ENCODE measurements around the gene NUP50. TPM values are rescaled to one million over a fixed set of nuclear protein-coding genes. Genes with fewer than 3 reads are reported as not detected.

Gene NUP50
- total and polyA plus RNA-seq, 2 donors from 2014 or later: 11.3 to 64.2 TPM

- H3K36me3 ChIP-seq (ENCODE audit: control insufficient read depth in 2 of 3, insufficient read depth in 3 of 3, low read length in 3 of 3): no peaks in the 10 kb centered on the region
- no peak for TF ChIP-seq CTCF (IDR thresholded peaks at IDR 0.05; ENCODE audit: borderline replicate concordance, extremely low read depth, insufficient read depth)
- no peaks in the 10 kb centered on the region for H3K27me3 ChIP-seq (ENCODE audit: control insufficient read depth, insufficient read depth, low read length)
- H3K9me3 ChIP-seq (ENCODE audit: control insufficient read depth in 2 of 3, insufficient read depth in 1 of 3, low read length in 3 of 3): no peaks in the 10 kb centered on the region
- no peak overlapping the region for H3K4me3 ChIP-seq (ENCODE audit: low read length in 3 of 3)
- peaks cover 0 to 6% (median 0%) of the 10 kb centered on the region in 3 donors for H3K4me1 ChIP-seq (ENCODE audit: control insufficient read depth in 2 of 3, insufficient read depth in 2 of 3, low read depth in 1 of 3, low read length in 3 of 3)
- no peak for FAIRE-seq
- peak in 3 of 5 donors; percentile 28 to 91 (median 47) for DNase-seq
- H3K27ac ChIP-seq (ENCODE audit: low read depth in 2 of 2, low read length in 2 of 2): no peak overlapping the region
- intact Hi-C loops (cut with DNase I): no loop called here
- H3K9ac ChIP-seq (ENCODE audit: low read length in 3 of 3): no peak overlapping the region
These were observed 48.6 kb downstream of the NUP50 start for GRCh38 chr22:45212306-45212709.

GRCh38 chr22:45212992-45213751, 49.4 kb downstream of the NUP50 start:
- Histone ChIP-seq H3K36me3 (ENCODE audit: control insufficient read depth in 2 of 3, insufficient read depth in 3 of 3, low read length in 3 of 3) (no peaks in the 10 kb centered on the region), H3K4me3 (ENCODE audit: low read length in 3 of 3) (no peak overlapping the region), H3K27me3 (ENCODE audit: control insufficient read depth, insufficient read depth, low read length) (no peaks in the 10 kb centered on the region), H3K4me1 (ENCODE audit: control insufficient read depth in 2 of 3, insufficient read depth in 2 of 3, low read depth in 1 of 3, low read length in 3 of 3) (peaks cover 0 to 6% (median 0%) of the 10 kb centered on the region in 3 donors), H3K9ac (ENCODE audit: low read length in 3 of 3) (no peak overlapping the region), H3K27ac (ENCODE audit: low read depth in 2 of 2, low read length in 2 of 2) (no peak overlapping the region), H3K9me3 (ENCODE audit: control insufficient read depth in 2 of 3, insufficient read depth in 1 of 3, low read length in 3 of 3) (no peaks in the 10 kb centered on the region)
- FAIRE-seq (no peak), DNase-seq (peak in 1 of 5 donors; percentile 75)
- no peak for TF ChIP-seq CTCF (IDR thresholded peaks at IDR 0.05; ENCODE audit: borderline replicate concordance, extremely low read depth, insufficient read depth)
- intact Hi-C loops (cut with DNase I): no loop called here

- Histone ChIP-seq H3K27me3 (ENCODE audit: control insufficient read depth, insufficient read depth, low read length) (no peaks in the 10 kb centered on the region), H3K4me1 (ENCODE audit: control insufficient read depth in 2 of 3, insufficient read depth in 2 of 3, low read depth in 1 of 3, low read length in 3 of 3) (peaks cover 0 to 6% (median 0%) of the 10 kb centered on the region in 3 donors), H3K9ac (ENCODE audit: low read length in 3 of 3) (no peak overlapping the region), H3K4me3 (ENCODE audit: low read length in 3 of 3) (no peak overlapping the region), H3K27ac (ENCODE audit: low read depth in 2 of 2, low read length in 2 of 2) (no peak overlapping the region), H3K36me3 (ENCODE audit: control insufficient read depth in 2 of 3, insufficient read depth in 3 of 3, low read length in 3 of 3) (no peaks in the 10 kb centered on the region), H3K9me3 (ENCODE audit: control insufficient read depth in 2 of 3, insufficient read depth in 1 of 3, low read length in 3 of 3) (no peaks in the 10 kb centered on the region)
- FAIRE-seq (no peak), DNase-seq (peak in 4 of 5 donors; percentile 49 to 71 (median 66))
- no peak for TF ChIP-seq CTCF (IDR thresholded peaks at IDR 0.05; ENCODE audit: borderline replicate concordance, extremely low read depth, insufficient read depth)
- intact Hi-C loops (cut with DNase I): no loop called here
These were observed 52.6 kb downstream of the NUP50 start for GRCh38 chr22:45216133-45217003.
